ENCODE results near the gene IRX5.

The IRX5 gene

DNA sequence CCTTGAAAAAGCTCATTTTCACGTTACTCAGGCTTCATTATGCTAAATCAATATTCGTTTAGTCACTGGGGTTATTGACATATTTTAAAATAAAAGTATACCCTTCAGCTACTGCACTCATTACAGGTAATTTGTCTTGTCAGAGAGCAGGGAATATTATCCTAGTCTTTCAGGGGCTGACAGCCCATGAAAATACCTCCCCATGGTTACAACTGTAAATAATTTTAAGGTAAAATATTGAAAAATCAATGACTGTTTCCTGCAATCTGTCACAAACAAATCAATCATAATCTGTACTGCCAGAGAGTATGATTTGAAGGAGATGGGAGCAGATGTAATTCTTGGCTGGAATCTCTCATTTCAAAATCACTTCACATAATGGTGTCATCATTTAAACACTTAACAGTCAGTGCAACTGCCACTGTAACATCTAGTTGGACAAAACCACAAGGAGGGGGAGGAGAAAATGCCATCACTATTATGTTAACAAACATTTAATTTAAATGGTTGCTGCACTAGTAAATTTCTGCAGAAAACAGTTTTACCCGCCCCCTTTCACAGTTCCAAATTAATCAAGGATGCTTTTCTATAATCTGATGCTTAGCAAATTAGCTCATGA is 9.3 kb upstream of the IRX5 start:
- peaks cover 17% of the 10 kb centered on the region for H3K4me1 ChIP-seq
- TF ChIP-seq, protein P1, sequence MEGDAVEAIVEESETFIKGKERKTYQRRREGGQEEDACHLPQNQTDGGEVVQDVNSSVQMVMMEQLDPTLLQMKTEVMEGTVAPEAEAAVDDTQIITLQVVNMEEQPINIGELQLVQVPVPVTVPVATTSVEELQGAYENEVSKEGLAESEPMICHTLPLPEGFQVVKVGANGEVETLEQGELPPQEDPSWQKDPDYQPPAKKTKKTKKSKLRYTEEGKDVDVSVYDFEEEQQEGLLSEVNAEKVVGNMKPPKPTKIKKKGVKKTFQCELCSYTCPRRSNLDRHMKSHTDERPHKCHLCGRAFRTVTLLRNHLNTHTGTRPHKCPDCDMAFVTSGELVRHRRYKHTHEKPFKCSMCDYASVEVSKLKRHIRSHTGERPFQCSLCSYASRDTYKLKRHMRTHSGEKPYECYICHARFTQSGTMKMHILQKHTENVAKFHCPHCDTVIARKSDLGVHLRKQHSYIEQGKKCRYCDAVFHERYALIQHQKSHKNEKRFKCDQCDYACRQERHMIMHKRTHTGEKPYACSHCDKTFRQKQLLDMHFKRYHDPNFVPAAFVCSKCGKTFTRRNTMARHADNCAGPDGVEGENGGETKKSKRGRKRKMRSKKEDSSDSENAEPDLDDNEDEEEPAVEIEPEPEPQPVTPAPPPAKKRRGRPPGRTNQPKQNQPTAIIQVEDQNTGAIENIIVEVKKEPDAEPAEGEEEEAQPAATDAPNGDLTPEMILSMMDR (IDR thresholded peaks at IDR 0.05; ENCODE audit: low read depth, low read length): no peak
- DNase-seq: no peak
- H3K36me3 ChIP-seq: no peaks in the 10 kb centered on the region; the same call in 1 of the 2 replicates
- no peak overlapping the region for H3K4me3 ChIP-seq (ENCODE audit: low read depth, low read length)
- no peaks in the 10 kb centered on the region for H3K27me3 ChIP-seq
- no peaks in the 10 kb centered on the region for H3K9me3 ChIP-seq

DNA sequence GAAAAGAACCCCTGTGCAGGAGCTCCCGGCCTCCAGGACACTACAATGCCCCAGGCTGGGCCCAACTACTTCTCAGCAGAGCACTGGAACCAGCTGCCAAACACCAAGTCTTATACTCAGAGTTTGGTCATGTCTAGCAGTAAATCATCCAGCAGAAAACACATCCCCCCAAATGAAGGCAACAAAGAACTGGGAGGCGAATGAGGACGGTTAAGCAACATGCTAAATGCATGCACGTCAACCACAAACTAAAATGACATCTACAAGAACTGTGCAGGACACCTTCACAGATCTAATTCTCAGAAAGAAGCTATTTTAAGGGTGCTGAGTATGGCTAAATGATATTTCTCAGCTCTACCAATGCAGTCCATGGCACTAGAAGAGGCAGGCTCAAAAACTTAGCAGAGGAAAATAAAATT is 7.6 kb upstream of the IRX5 start:
- DNase-seq: no peak
- H3K9me3 ChIP-seq: no peaks in the 10 kb centered on the region
- no peak overlapping the region for H3K4me3 ChIP-seq (ENCODE audit: low read depth, low read length)
- TF ChIP-seq, protein P1 (IDR thresholded peaks at IDR 0.05; ENCODE audit: low read depth, low read length): no peak
- H3K27me3 ChIP-seq: no peaks in the 10 kb centered on the region
- peaks cover 20% of the 10 kb centered on the region for H3K4me1 ChIP-seq
- H3K36me3 ChIP-seq: no peaks in the 10 kb centered on the region; the same call in 1 of the 2 replicates

DNA sequence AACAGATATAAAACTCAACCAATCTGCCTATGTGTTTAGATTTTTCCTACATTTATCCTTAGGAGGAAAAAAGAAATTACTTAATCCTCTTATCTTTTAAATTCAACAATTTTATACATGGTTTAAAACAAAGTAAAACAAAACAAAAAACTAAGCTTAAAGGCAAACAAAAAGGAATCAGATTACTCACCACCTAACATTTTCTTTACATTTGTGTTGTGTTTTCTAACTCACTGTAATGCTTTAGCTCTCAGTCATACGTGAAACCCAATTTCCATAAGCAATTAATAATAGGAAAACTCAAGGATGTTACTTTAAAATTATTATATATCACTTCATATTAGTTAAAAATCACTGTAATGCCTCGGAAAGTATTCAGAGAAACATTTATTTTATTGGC is 6.7 kb upstream of the IRX5 start:
- Histone ChIP-seq H3K36me3 (no peaks in the 10 kb centered on the region), H3K4me1 (peaks cover 20% of the 10 kb centered on the region), H3K9me3 (no peaks in the 10 kb centered on the region), H3K27me3 (no peaks in the 10 kb centered on the region), H3K4me3 (ENCODE audit: low read depth, low read length) (no peak overlapping the region)
- TF ChIP-seq, protein P1 (IDR thresholded peaks at IDR 0.05; ENCODE audit: low read depth, low read length): no peak
- no peak for DNase-seq

DNA sequence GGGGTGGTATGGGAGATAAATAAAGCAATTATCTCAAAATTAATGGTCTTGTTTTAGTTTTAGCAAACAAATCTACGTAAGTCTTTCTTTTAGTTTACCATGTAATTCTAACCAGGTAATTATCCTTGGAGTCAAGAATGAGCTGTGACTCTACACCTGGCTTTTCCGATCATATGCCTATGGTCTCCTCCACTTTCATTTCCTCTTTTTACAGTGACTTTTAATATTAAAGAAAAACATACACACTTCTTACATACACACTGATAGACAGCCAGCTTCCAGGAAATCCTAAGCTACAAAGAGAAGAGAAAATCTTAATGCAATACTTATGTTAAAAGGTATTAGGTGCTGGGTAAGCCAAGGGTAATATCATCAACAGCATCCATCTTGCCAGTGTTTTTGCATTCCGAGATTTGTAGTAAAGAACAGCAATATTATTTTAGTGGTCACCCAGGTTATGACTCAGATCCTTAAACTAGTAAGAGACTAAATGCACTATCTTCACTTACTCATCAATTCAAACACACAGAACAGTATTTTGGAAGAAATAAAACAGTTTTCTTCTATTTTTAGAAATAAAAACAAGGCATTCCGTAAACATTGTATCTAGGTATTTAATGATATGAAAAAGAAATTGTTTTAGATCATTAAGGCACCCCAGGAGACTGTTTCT is 4.4 kb upstream of the IRX5 start:
- Histone ChIP-seq H3K36me3 (no peaks in the 10 kb centered on the region), H3K4me1 (peaks cover 17% of the 10 kb centered on the region), H3K4me3 (ENCODE audit: low read depth, low read length) (0 out of 2 replicates have a peak overlapping the region, but pooled peaks have one; percentile 5), H3K9me3 (no peaks in the 10 kb centered on the region), H3K27me3 (no peaks in the 10 kb centered on the region)
- no peak for DNase-seq
- TF ChIP-seq, protein P1 (IDR thresholded peaks at IDR 0.05; ENCODE audit: low read depth, low read length): no peak

DNA sequence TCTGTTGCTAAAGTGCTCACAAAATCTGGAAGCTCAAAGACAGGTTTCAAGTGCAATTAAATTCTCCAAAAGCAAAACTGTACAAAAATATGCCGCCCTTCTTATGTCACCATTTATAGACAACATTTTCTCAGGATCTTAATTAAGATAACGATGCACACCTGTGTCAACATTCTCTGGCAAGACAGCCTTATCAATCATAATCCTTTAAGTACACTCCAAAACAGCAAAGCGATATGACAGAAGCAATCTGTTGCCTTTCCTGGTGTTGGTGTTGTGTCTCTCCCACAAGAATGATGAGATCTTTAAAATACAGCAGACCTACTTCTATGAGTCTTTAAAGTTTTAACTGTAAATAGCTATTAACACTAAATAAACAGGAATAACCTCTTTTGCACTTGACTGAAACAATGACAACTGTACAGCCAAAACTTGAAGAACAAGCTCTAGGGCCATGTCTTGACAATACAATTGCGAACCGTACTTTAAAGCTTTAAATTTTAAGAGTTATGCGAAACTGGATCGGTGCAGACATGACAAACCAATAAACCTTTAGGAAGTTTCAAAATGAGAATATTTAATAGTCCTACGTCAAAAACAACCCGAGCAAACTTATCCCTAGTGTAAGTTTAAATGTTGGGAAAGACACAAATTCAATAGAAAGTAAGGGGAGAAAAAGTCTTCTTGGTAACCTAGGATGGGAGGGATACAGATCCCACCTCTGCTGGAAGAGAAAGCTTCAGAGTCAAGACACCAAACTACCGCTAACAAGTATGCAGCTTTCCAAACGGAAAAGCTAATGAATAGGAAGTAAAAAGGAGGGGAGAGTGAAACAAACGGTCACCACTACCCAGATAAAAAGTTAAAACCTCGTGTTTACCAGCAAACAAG is 3.3 kb upstream of the IRX5 start:
- peak overlapping the region; percentile 91 for H3K4me3 ChIP-seq (ENCODE audit: low read depth, low read length)
- DNase-seq: no peak
- H3K4me1 ChIP-seq: peaks cover 17% of the 10 kb centered on the region
- H3K9me3 ChIP-seq: no peaks in the 10 kb centered on the region
- no peaks in the 10 kb centered on the region for H3K27me3 ChIP-seq
- H3K36me3 ChIP-seq: no peaks in the 10 kb centered on the region
- TF ChIP-seq, protein P1 (IDR thresholded peaks at IDR 0.05; ENCODE audit: low read depth, low read length): no peak

All from BE2C (cell line).